ENCODE measurements around the gene PTPRN2.

The PTPRN2 gene

GRCh38 chr7:158447151-158447505 lies 140.5 kb downstream of the PTPRN2 start:
- TF ChIP-seq ZFX (IDR thresholded peaks at IDR 0.05; ENCODE audit: borderline replicate concordance), result no peak
- TF ChIP-seq, protein P1, sequence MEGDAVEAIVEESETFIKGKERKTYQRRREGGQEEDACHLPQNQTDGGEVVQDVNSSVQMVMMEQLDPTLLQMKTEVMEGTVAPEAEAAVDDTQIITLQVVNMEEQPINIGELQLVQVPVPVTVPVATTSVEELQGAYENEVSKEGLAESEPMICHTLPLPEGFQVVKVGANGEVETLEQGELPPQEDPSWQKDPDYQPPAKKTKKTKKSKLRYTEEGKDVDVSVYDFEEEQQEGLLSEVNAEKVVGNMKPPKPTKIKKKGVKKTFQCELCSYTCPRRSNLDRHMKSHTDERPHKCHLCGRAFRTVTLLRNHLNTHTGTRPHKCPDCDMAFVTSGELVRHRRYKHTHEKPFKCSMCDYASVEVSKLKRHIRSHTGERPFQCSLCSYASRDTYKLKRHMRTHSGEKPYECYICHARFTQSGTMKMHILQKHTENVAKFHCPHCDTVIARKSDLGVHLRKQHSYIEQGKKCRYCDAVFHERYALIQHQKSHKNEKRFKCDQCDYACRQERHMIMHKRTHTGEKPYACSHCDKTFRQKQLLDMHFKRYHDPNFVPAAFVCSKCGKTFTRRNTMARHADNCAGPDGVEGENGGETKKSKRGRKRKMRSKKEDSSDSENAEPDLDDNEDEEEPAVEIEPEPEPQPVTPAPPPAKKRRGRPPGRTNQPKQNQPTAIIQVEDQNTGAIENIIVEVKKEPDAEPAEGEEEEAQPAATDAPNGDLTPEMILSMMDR (IDR thresholded peaks at IDR 0.05), result no peak
- no peak overlapping the region for H3K27ac ChIP-seq

DNA sequence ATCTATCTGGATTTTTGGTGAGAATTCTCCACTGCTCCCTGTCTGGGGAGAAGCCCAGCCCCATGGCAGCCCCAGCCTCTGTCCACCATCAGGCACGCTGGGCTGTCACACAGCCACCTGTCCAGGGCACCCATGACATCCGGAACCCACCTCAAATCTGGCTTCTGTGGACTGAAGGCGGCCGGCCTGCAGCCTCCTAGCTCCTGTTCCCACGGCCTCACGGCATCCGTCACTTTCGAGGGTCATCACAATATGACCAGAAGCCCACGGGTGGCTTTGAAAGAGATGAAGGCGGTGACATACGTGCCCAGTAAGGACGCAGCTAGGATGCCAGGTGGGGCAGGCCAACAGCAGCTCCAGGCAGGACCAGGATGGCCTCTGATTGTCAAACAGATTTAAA lies 140.9 kb downstream of the PTPRN2 start:
- TF ChIP-seq ZFX (IDR thresholded peaks at IDR 0.05; ENCODE audit: borderline replicate concordance), result no peak
- TF ChIP-seq, protein P1 (IDR thresholded peaks at IDR 0.05), result no peak
- no peak overlapping the region for H3K27ac ChIP-seq

DNA sequence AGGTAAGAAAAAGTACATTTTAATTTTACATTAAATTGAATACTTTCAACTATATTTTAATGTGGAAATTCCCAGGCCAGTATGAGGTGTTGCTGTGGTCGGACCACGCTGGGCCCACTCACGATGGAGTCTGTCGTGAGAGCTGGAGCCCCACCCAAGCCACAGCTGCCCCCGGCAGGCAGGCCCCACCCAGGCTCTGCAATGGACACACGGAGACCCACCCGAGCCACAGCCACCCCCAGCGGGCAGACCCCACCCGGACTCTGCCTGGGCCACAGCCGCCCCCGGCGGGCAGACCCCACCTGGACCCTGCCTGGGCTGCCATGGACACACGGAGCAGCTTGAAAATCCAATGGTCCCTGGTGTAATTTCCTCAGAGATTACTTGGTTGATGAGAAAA lies 141.3 kb downstream of the PTPRN2 start:
- H3K27ac ChIP-seq, result no peak overlapping the region

GRCh38 chr7:158445421-158446175 lies 142.0 kb downstream of the PTPRN2 start:
- H3K27ac ChIP-seq, result no peak overlapping the region
- TF ChIP-seq, protein P1 (IDR thresholded peaks at IDR 0.05), result no peak
- no peak for TF ChIP-seq ZFX (IDR thresholded peaks at IDR 0.05; ENCODE audit: borderline replicate concordance)

More for the DNA sequence above, 141.3 kb downstream of the PTPRN2 start:
- TF ChIP-seq ZFX (IDR thresholded peaks at IDR 0.05; ENCODE audit: borderline replicate concordance), result no peak
- TF ChIP-seq, protein P1 (IDR thresholded peaks at IDR 0.05), result no peak

GRCh38 chr7:158444501-158445420 lies 142.9 kb downstream of the PTPRN2 start:
- H3K27ac ChIP-seq, result no peak overlapping the region
- TF ChIP-seq, protein P1 (IDR thresholded peaks at IDR 0.05), result no peak
- TF ChIP-seq ZFX (IDR thresholded peaks at IDR 0.05; ENCODE audit: borderline replicate concordance), result no peak

DNA sequence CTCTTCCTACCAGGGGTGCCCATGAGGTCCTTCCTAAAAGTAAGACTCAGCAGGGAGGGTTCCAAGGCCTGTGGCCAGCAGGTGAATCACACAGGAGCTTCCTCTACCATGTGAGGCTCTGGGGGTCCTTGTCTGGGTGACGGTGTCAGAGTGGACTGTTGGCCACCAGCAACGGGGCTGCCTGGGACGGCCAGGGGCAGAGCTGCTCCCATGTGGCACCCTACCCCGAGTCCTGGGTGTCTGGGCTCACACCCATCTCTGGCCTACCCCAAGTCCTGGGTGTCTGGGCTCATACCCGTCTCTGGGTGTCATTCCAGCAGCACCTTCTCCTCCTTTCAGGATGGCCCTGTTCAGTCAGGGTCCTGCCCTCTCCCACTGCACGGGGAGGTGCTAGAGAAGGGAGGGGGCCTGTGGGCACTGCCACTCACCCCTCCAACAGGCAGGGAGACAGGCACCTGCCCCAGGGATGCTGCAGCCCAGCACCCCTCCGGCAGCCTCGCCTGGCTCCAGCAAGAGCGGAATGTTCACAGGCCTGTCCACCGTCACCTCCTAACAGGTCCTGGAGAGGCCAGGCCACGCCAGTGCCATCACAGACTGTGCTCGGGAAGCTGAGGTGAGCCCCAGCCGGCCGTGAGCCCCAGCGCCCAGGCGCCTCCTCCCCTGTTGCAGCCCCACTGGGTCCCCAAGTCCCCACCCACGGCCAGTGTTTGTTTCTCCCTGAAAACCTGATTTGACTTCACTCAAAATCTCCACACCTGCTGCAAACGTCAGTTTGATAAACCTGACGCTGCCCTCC lies 143.7 kb downstream of the PTPRN2 start:
- no peak overlapping the region for H3K27ac ChIP-seq

More for the DNA sequence above, 143.7 kb downstream of the PTPRN2 start:
- TF ChIP-seq, protein P1 (IDR thresholded peaks at IDR 0.05), result no peak
- TF ChIP-seq ZFX (IDR thresholded peaks at IDR 0.05; ENCODE audit: borderline replicate concordance), result no peak
